Breast epithelium (tissue), 3 donors: Measurements from ENCODE around the gene TCF4.

ENCODE experiments used
- CTCF ChIP-seq, 3 donors: fragments of 450-650 bp; IDR thresholded peaks; one replicate each; pipeline ENCODE4 v1.5.1; 2016 to 2017; ENCODE audit warnings: antibody characterized with exemption in 3 of 3, mild to moderate bottlenecking in 3 of 3, moderate library complexity in 3 of 3
- POLR2A ChIP-seq: fragments of 450-650 bp; IDR thresholded peaks from one replicate; pipeline ENCODE4 v1.6.1; 2016; ENCODE audit warnings: antibody characterized with exemption, mild to moderate bottlenecking, moderate library complexity

- TF ChIP-seq POLR2A (no peak), CTCF (IDR thresholded peaks at IDR 0.05) (no peak)
These were observed 277.1 kb downstream of the TCF4 start for GRCh38 chr18:55310863-55311262.
